NCI-H128 (cell line): ENCODE measurements around the gene DECR2.
"Not testable (repeated sequence)": the region's sequence is repeated elsewhere in the genome, so short reads cannot be mapped to it uniquely, and the experiment has no call there.

Experiments used
- DNase-seq: peaks from one replicate; lab custom pipeline; 2025; ENCODE audit not compliant: unreplicated experiment; lab: John Stamatoyannopoulos, UW

The DECR2 gene

DNA sequence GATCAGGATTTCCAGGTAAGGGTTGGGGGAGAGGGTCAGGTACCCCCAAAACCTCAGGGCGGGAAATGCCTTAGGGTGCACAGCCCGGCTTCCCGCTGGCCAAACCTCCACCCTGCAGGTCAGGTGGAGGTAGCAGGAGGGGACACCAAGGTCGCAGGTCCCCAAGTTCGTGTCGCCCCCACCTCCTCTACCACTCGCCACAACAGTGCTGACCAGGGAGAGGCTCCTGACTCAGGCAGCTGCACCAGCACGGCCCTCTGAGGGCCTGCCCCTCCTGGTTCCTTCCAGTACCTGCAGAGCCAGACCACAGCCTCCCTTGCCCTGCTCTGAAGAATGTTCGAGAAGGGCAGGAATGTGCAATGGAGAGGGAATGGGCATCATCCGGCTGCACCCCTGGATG lies 35.2 kb upstream of the DECR2 start:
- DNase-seq = no peak

DNA sequence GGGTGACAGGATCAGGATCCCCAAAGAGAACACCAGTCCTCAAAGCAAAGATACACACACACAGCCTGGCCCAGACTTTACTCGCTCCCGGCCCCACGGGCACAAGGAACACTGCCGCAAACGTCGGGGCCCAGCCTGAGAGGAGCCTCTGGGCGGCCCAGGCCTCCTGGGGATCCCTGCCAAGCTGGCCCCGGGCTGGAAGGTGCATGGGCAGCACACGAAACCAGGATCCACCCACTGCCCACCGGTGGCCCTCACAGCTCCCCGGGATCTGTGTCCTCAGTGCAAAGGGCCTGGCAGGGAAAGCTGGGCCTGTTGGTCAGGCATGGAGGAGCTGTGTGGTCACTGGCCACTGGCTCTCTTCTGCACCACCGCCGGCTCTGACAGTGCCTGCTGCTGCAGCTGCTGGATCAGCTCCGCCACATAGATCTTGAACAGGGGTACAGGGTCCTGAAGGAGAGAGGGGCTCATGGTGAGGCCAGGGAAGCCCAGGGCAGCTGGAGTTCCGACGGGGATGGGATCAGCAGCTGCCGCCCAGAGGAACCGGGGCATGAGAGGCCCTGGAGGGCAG lies 34.3 kb upstream of the DECR2 start:
- DNase-seq = no peak

DNA sequence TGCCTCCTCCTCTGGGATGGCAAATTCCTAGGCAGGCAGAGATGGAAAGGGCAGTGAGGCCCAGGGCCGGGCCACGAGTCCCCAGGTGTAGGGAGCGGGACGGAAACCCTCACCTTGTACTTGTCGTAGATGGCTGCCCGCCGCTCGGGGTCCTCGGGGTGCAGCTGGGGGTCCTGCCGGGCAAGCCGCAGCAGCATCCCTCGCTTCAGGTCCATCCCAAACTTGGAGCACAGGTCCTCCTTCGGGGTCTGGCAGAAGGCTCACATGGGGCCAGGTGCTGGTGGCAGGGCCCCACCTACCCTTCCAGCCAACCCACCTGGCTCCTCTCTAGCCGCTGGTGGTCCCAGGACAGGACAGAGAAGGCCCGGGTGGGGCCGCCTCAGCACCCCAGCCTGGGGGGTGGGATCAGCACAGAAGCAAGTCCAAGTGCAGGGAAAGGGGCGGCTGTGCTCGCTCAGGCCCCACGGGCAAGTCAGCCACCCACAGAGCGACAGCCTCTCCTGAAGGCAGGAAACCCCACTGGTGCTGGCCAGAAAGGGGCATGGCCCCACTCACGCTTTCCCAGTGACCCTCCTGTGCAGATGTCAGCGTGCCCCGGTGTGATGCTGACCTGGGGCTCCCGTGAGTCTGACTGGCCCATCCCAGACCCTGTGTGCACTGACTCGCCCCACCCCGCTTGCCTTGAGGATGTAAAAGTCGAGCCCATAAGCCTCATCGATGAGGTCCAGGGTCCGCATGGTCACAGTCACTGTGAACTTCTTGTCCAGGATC lies 33.1 kb upstream of the DECR2 start:
- no peak for DNase-seq

DNA sequence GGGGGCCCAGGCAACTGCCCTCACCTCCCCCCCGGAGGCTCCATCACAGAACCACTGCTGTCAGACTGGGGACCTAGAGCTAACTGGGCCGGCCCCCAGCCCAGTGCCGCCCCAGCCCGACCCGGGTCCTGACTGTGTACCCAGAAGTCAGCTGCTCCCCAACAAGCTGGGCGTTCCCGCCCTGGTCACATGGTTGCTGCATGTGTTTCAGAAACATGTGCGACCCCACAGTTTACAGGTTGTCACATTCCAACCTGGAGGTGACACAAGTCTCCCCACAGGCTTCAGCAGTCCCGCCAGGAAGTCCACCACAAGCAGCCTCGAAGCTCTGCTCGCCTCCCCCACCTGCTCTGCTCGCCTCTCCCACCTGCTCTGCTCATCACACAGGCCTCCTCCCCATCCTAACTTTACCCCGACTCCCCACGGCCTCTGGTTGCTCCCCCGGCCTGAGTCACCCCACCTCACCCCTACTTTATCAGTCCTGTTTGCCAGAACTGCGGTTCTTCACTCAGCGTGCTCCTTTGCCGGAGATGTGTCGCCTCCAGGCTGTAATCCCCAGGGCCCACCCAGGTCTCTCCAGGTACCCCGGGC lies 32.3 kb upstream of the DECR2 start:
- no peak for DNase-seq

DNA sequence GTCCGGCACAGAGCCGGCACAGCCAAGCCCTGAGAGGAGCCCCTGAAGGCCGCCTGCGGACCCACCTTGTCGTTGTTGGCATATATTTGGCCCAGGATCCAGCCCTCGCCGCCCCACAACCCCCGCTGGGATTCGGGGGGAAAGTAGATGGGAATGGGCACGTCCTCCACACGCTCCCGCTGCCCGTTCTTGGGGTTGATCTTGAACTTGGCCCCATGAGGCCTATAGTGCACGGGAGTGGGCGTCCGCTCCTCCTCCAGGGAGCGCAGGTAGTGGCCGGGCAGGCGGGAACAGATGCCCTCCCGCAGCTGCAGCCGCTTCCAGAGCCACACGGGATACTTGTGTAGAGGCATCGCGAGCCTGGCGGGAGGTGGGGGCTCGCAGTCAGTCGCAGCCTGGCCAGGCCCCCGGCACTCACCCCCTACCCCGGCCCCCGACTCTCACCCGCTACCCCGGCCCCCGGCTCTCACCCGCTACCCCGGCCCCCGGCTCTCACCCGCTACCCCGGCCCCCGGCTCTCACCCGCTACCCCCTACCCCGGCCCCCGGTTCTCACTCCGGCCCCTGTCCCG lies 31.7 kb upstream of the DECR2 start:
- no peak for DNase-seq

DNA sequence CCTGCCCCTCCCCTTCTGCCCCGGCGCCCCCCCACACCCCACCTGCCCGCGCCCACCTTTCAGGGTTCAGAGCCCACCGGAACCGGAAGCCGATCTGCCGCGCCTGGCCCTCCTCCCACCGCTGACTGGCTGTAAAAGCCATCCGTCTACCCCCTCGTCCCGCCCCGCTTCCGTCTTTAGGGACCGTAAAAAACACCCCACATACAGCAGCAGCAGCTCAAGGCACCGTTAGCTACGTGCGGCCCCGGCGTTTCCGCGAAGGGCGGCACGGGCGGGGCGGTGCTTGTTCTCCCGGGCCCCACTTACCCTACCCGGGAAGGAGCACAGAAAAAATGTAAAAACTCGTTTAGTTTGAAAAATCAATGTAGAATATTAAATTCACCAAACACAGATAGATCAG lies 31.2 kb upstream of the DECR2 start, which contains the start of gene MRPL28:
Gene MRPL28 (minus strand): TSS at position 96 of the 400 bp plus-strand sequence. CDS start 320 bp downstream, outside the sequence.
- peak; percentile 58 for DNase-seq

DNA sequence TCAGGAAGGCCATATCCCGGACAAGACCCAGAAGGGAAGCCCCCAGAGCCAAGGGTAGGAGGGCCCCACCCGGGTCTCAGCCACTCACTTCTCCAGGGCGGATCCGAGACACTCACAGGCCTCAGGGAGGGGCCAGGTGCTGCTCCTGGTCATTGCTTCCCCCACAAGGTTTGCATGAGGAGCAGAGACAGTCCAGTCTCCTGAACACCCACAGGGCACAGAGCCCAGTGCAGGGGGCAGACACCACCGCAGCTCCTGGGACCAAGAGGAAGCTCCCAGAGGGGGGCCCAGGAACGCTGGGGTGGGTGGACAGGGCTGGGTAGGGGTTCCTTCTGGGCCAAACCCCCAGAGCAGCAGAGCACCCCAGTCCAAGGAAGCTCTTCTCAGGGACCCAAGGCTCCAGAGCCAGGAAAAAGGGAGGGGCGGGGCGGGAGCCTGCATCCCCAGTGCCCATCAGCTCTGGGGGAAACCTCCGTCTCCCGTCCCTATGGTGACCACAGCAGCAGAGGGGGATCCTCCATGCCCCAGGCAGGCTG lies 30.6 kb upstream of the DECR2 start:
- no peak for DNase-seq

DNA sequence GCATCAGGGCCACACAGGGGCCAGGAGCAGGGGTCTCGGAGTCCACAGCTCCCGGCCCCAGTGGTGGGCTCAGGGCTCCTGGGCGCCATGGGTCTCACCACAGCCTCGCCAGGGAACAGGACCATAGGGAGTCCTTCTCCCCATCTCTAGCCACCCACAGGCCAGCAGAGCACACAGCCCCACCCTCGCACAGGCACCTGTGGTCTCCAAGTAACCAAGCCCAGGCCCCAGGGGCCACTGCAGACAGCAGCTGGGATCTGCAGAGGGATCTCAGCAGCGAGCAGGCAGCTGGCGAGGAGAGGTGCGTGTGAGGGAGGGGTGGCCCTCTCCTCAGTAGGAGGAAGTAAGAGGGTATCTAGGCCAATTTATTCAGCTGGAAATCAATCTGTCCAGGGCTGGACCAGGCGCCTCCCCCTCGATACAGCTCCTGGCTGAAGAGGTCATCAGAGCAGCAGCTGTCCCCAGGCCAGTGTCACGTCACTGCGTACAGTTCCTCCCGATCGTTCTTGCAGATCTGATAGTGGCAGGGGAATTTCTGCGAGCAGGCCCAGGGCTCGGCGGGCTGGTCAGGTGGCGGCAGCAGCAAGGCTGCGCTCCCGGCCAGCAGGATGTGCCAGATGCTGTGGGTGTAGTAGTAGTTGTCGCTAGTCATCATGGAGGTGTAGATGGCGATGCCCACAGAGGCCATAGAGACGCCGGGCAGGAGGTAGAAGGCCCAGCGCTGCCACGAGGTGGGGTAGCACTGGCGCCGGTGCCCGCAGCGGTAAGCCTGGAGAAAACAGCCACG lies 30.0 kb upstream of the DECR2 start:
- no peak for DNase-seq

DNA sequence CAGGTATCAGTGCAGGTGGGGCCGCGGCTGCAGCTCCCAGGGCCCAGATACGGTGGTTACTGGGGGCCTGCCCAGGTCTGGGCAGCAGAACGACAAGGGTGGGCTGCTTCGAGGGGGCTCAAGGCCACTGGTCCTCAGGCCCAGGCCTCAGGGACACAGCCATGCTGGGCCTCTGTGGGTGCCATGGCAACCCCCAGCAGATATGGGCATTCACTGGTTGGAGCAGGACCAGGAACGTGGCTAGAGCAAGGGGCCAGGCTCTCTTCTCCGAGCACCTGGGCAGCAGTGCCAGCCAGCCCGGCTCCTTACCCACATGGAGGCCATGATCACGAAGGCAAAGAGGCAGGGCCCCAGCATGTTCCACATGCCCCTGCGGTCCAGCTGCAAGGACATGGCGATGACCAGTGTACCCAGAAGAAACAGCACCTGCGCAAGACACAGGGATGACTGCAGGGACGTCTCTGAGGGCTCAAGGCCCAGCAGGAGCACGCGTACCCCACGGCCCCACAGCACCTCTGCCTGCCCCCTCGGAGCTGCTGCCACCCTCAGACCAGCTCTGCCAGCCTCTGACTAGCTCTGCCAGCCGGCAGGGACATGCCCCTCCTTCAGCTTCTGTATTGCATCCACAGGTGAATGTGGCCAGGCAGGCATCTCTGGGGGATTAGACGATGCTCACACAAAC lies 29.2 kb upstream of the DECR2 start:
- no peak for DNase-seq

DNA sequence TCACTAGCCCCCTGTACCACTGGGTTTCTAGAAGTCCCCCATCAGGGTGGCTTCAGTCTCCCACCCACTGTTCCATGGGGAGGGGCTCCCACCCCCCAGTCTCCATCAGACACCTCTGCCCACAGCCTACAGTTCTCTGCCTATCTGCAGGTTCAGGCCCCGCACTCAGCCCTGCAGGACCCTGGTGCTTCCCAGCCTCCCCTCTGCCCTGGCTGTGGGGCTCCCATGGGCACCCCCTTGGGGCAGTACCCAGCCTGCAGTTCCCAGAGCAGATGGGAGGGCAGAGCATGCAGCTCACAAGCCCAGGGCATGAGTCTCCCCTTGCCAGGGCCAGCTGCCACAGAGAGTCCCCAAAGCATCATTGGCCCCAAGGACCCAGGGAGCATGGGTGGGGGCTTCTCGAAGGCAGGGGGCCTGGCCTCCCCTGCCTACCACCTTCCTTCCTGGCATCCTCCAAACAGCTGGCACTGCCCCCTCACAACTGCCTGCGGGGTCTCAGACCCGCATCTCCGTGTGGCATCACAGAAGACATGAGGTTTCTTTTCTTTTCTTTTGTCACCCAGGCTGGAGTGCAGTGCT lies 28.6 kb upstream of the DECR2 start:
- DNase-seq = no peak

DNA sequence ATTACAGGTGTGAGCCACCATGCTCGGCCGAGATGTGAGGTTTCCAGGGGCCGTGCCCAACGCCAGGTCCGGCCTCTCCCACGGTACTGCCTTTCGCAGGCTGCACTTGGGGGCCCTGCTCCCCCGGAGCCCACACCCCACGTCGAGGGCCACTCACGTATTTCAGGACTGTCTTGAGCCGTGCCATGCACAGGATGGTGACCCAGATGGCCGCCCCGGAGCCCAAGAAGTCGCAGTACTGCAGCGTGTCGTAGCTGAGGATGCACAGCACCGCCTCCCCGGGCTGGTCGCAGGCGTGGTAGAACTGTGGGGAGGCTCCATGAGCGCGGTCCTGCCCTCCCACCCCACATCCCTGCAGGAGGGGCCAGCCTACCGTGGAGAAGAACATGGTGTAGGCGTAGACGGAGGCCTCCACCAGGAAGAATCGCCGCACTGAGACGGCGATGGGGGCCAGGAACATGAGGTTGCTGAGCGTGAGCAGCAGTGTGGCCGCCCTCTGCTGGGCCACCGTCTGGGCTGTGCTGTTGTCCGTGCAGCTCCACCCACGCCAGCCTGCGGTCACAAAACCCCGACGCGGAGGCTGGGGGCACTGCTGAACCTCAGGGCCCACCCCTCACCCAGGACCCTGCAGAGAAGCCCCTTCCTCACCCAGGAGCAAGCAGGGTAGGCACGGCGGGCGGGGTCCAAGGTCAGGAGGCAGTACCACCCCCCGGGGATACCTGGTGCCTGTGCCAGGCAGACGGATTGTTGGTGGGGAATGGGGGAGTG lies 27.7 kb upstream of the DECR2 start:
- no peak for DNase-seq

DNA sequence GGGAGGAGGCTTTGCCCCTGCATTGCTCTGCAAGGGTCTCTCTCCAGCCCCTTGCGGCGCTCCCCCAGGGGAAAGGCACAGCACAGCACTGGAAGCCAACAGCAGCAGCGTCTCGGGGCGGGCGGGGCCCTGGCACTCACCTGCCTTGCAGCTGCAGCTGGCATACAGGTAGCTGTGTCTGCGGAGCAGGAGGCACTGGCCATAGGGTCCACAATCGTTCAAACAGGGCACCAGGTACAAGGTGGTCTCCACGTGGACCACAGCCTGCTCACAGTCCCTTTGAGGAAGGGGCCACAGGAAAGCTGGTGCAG lies 27.1 kb upstream of the DECR2 start:
- DNase-seq = no peak

DNA sequence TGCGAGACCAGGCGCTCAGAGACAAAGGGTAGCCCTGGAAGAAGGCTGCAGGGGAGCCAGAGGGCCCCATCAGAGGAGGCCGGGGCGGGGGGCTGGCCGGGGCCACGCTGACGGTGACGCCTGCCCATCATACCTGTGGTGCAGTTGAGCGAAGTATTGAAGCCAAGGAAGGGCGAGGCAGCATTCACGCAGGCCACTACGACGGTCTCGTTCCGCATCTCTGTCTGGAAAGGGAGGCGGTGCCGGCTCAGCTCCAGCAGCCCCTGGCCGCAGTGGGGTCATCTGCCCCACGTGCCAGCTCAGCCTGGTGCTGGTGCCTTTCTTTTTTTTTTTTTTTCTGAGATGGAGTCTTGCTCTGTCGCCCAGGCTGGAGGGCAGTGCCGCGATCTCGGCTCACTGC lies 26.5 kb upstream of the DECR2 start:
- DNase-seq = no peak

DNA sequence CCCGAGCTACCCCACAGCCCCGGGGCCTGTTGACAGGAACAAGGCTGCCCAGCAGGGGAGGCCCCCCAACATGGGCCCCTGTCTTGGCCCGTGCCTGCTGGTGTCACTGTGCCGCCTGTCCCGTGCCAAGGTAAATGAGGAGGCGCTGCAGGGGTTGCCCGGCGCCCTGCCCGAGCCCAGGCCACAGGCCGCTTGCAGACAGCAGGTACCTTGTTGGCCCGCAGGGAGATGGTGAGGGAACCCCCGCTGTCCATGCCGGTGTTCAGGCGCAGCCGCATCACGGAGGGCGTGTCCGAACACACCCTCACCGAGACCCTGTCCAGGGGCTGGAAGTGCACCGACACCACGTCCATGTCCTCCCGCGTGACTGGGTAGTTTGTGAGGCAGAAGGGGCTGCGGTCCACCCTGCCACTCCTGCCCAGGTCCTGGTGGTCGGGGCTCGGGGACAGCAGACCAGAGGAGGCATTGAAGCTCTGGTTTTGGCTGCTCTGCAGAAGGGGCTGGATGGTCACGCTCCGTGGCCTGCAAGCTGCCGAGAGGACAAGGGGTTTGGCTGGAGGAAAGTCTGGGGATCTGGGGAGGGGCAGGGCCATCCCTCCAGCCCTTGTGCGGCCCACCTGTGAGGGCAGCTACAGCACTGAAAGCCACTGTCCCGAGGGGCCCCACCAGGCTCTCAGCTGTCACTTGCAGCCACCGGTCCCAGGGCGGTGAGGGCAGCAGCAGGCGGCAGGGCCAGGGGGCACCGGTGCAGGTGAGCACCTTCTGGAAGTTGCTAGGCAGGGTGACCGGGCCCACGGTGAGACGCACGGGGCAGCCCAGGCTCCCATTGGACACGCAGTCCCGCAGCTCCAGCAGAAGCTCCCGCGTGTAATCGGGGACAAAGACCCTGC lies 25.5 kb upstream of the DECR2 start:
- no peak for DNase-seq

DNA sequence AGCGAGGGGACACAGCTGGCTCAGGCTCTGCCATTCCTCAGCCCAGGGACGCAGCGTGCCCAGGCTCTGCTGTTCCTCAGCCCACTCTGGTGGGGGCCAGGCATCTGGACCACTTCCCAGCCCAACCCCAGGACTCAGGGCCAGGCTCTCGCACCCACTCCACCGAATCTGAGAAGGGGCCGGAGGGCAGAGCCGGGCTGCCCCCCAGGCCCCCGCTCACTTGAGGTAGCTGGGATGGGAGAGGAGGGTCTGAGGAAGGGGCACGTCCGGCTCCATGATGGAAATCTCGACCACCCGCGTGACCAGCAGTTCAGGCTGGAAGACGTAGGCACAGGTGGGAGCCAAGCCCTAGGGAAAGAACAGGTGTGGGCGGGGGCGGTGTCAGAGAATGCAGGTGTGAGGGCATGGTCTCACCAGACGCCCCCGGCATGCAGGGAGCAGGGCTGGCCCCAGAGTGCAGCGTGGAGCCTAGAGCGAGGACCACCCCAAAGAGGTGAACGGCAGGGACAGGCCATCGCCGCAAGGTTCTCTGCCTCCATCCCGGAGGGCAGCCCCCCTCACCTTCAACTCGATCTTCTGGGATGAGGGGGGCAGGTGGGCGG lies 24.8 kb upstream of the DECR2 start:
- no peak for DNase-seq

DNA sequence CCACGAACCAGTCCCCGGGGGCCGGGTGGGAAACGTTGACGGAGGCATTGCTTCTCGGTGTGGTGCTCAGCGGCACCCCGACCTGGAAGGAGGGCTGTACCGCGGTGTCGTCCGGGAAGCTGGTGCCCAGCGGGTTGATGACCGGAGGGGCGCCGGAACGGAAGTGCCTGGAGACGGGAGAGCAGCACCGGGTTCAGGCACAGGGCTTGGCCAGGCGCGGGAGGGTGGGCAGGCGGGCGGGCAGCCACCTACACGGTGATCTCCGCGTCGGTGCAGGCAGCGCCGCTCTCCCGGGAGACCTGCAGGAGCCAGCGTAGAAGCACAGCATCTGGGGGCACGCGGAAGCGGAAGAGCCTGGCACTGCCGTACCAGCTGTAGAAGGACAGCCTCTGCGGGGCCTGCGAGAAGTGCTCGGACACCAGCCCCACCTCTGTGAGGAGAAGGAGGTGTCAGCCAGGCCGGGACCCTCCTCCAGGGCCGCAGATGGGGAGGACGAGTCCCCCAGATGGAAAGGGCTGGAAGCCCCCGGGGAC lies 24.2 kb upstream of the DECR2 start:
- DNase-seq = no peak

DNA sequence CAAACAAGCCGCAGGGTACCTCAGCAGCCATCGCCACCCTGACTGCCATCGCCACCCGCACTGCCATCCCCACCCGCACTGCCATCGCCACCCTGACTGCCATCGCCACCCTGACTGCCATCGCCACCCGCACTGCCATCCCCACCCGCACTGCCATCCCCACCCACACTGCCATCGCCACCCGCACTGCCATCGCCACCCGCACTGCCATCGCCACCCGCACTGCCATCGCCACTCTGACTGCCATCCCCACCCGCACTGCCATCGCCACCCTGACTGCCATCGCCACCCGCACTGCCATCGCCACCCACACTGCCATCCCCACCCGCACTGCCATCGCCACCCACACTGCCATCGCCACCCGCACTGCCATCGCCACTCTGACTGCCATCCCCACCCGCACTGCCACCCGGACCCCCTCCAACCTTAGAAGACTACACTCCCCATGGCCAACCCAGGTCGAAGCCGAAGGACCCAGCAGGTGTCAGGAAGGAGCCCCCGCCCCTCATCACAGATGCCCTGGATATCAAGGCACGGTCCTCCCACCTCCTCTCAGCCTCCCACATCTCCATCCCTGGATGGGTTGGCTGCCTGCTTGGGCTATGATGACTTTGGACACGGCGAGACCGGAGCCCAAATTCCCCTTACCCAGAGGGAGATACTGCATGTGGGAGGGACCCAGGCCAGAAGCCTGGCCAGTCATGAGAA lies 23.4 kb upstream of the DECR2 start:
- not testable (repeated sequence) for DNase-seq
